HepG2 (cell line): ENCODE data around the gene GJB4. TPM values are rescaled to one million over a fixed set of nuclear protein-coding genes. Genes with fewer than 3 reads are reported as not detected.

Experiments used
- ATAC-seq: fragments of 200-7000 bp; cut with Tn5 transposase; 3 replicates; pipeline ENCODE4 v1.9.1; 2020; ENCODE audit warnings: mild to moderate bottlenecking, moderate library complexity
- BruUV-seq: library from RNA; stranded (reverse); fragments of 400-500 nt; replicated peaks from 2 replicates; lab custom pipeline; 2021; lab: Mats Ljungman, UMichigan
- CTCF ChIA-PET: fragments of 300-600 bp; formaldehyde crosslinking; extraction: SDS; loops from one replicate; lab custom pipeline; 2021; ENCODE audit warnings: low total read pairs, inconsistent platforms, low intra/inter-chr PET ratio; lab: Yijun Ruan, JAX
- POLR2A ChIA-PET: fragments of 350-600 bp; sonication (Branson Sonifier 250); formaldehyde crosslinking; loops from one replicate; lab custom pipeline; 2020; ENCODE audit warnings: antibody characterized with exemption, inconsistent platforms; lab: Yijun Ruan, JAX
- DNase-seq: peaks from one replicate; pipeline ENCODE4 v3.0.0-alpha.2; 2015; ENCODE audit warnings: low spot score
- FAIRE-seq: peaks from 3 replicates; lab custom pipeline; 2011; peaks lifted over from hg19 to GRCh38; lab: Jason Lieb, UNC
- H2AFZ ChIP-seq: one replicate; pipeline ENCODE4 v1.6.1; 2011; ENCODE audit warnings: low read length, inconsistent platforms
- H3K27ac ChIP-seq: fragments of 300-600 bp; 3 replicates; pipeline ENCODE4 v1.8.0; 2011; ENCODE audit warnings: mixed run types, mild to moderate bottlenecking, mixed read lengths, low read length, inconsistent platforms; ENCODE audit not compliant: insufficient read depth; ENCODE audit errors: extremely low read length
- H3K27me3 ChIP-seq, 2 experiments: fragments of 200-600 bp in 1 of 2; 2 replicates in 1 of 2; 3 replicates in 1 of 2; pipeline versions ENCODE4 v1.6.0 to v1.8.0; 2011; ENCODE audit warnings: low read length in 2 of 2, mild to moderate bottlenecking in 2 of 2, moderate library complexity in 2 of 2, inconsistent platforms in 1 of 2; ENCODE audit not compliant: insufficient read depth in 2 of 2, control insufficient read depth in 1 of 2
- H3K36me3 ChIP-seq, 2 experiments: fragments of 200-600 bp in 1 of 2; replicated peaks in 1 of 2; 2 replicates in 1 of 2; 3 replicates in 1 of 2; pipeline versions ENCODE4 v1.5.1 to v1.8.0; 2011; ENCODE audit warnings: low read length in 2 of 2, inconsistent platforms in 1 of 2; ENCODE audit not compliant: insufficient read depth in 2 of 2, control insufficient read depth in 1 of 2
- H3K4me1 ChIP-seq: 2 replicates; pipeline ENCODE4 v1.5.1; 2012; ENCODE audit warnings: low read length, inconsistent platforms; ENCODE audit not compliant: insufficient read depth
- H3K4me2 ChIP-seq: 2 replicates; pipeline ENCODE4 v1.6.0; 2011; ENCODE audit warnings: low read depth, low read length, inconsistent platforms
- H3K4me3 ChIP-seq, 3 experiments: fragments of 200-600 bp in 1 of 3; sonication (generic), shearing (Covaris generic) in 1 of 3; replicated peaks in 1 of 3; 2 replicates each; pipeline ENCODE4 v1.5.1; 2011 to 2016; ENCODE audit warnings: low read length in 3 of 3, inconsistent platforms in 2 of 3, low read depth in 2 of 3, mild to moderate bottlenecking in 2 of 3, control low read depth in 1 of 3, mixed read lengths in 1 of 3; ENCODE audit not compliant: insufficient read depth in 1 of 3
- H3K79me2 ChIP-seq: one replicate; pipeline ENCODE4 v1.6.1; 2011; ENCODE audit warnings: low read length, inconsistent platforms; ENCODE audit not compliant: insufficient read depth
- H3K9ac ChIP-seq: 2 replicates; pipeline ENCODE4 v1.6.0; 2011; ENCODE audit warnings: mild to moderate bottlenecking, low read depth, low read length, inconsistent platforms; ENCODE audit not compliant: insufficient read depth
- H3K9me3 ChIP-seq: 2 replicates; pipeline ENCODE4 v1.5.1; 2012; ENCODE audit warnings: mild to moderate bottlenecking, low read length
- H4K20me1 ChIP-seq: 2 replicates; pipeline ENCODE4 v1.6.0; 2011; ENCODE audit warnings: inconsistent platforms, mild to moderate bottlenecking, low read length, moderate library complexity; ENCODE audit not compliant: insufficient read depth
- ARNT2 ChIP-seq: sonication (generic); formaldehyde crosslinking; IDR thresholded peaks from 2 replicates; pipeline ENCODE4 v1.8.0; 2022; ENCODE audit warnings: mild to moderate bottlenecking, low read depth, missing genetic modification reagents, moderate library complexity
- DR1 ChIP-seq: sonication (generic); formaldehyde crosslinking; IDR thresholded peaks from 2 replicates; pipeline ENCODE4 v1.8.0; 2021; ENCODE audit warnings: mild to moderate bottlenecking, missing genetic modification reagents, inconsistent platforms
- ETS1 ChIP-seq: sonication (generic); formaldehyde crosslinking; IDR thresholded peaks from 2 replicates; pipeline ENCODE4 v1.4.0; 2020; ENCODE audit warnings: missing genetic modification reagents
- FOXM1 ChIP-seq: sonication (generic); formaldehyde crosslinking; IDR thresholded peaks from 2 replicates; pipeline ENCODE4 v1.5.0; 2020; ENCODE audit warnings: missing genetic modification reagents
- GLI4 ChIP-seq: sonication (generic); formaldehyde crosslinking; IDR thresholded peaks from 2 replicates; pipeline ENCODE4 v1.5.1; 2020; ENCODE audit warnings: missing genetic modification reagents, mild to moderate bottlenecking, moderate library complexity, borderline replicate concordance
- KDM1A ChIP-seq: IDR thresholded peaks from 2 replicates; pipeline ENCODE4 v1.6.1; 2016; ENCODE audit warnings: missing compliant biosample characterization
- SNAPC4 ChIP-seq: sonication (generic); formaldehyde crosslinking; IDR thresholded peaks from 2 replicates; pipeline ENCODE4 v1.4.0; 2020; ENCODE audit warnings: mild to moderate bottlenecking, missing genetic modification reagents
- TMF1 ChIP-seq: sonication (generic); formaldehyde crosslinking; IDR thresholded peaks from 2 replicates; pipeline ENCODE4 v1.8.1; 2022; ENCODE audit warnings: low read depth, missing genetic modification reagents
- ZBTB25 ChIP-seq: IDR thresholded peaks from 2 replicates; pipeline ENCODE4 v1.6.1; 2018; ENCODE audit warnings: missing genetic modification reagents
- WGBS: methylation state at CpG from one replicate; pipeline ENCODE4 v1.1.6; 2017; ENCODE audit warnings: low lambda C conversion rate; 5-methylcytosine and 5-hydroxymethylcytosine counted together
- in situ Hi-C: cut with HindIII; loops from 2 replicates; pipeline ENCODE4 v1.10.0; 2017; ENCODE audit warnings: low pct_unique_long_range_greater_than_20kb; ENCODE audit not compliant: extremely low pct_ligation_motif_present
- intact Hi-C: fragments of 100-400 bp; cut with micrococcal nuclease; formaldehyde crosslinking; loops from one replicate; pipeline ENCODE4 v1.10.0; 2022; ENCODE audit not compliant: unreplicated experiment
- polyA plus RNA-seq, 8 experiments: library from polyadenylated mRNA; depleted of rRNA in 3 of 8; stranded (reverse) in 7 of 8; unstranded in 1 of 8; fragments of >200 nt; fragmentation: Illumina TruSeq in 4 of 8; extraction: Trizol in 4 of 8; gene quantifications; 2 replicates each; pipeline versions ENCODE4 v1.2.1 to v1.2.3, GENCODE V29; 2011 to 2016; ENCODE audit warnings: low read depth in 4 of 8, missing spikeins in 1 of 8, mixed read lengths in 1 of 8; ENCODE audit not compliant: insufficient read depth in 1 of 8
- total RNA-seq, 5 experiments: library from RNA; depleted of rRNA; stranded (reverse); fragments of >200 nt; fragmentation: Illumina TruSeq; extraction: Trizol; gene quantifications; 2 replicates each; pipeline ENCODE4 v1.2.3, GENCODE V29; 2016; ENCODE audit warnings: low read depth in 1 of 5
- TF ChIP-seq, protein P1 (sequence below): sonication (generic); formaldehyde crosslinking; IDR thresholded peaks from 2 replicates; pipeline ENCODE4 v1.5.1; 2020; ENCODE audit warnings: missing genetic modification reagents, mild to moderate bottlenecking, borderline replicate concordance
- TF ChIP-seq, protein P2 (sequence below): sonication (generic); formaldehyde crosslinking; IDR thresholded peaks from 2 replicates; pipeline ENCODE4 v1.4.0; 2020; ENCODE audit warnings: missing genetic modification reagents

The GJB4 gene
- total and polyA plus RNA-seq, 2 of the 13 experiments (the other 11 are each of a cell fraction or from before 2014, with no cell fraction given) = not detected

GRCh38 chr1:34779962-34780361, 20.4 kb downstream of the GJB4 start:
- Histone ChIP-seq H3K4me3 (no peak overlapping the region), H3K27ac (no peak overlapping the region)
- 54% methylated on average over 3 of the region's 5 CpGs for WGBS
- TF ChIP-seq, protein P1, sequence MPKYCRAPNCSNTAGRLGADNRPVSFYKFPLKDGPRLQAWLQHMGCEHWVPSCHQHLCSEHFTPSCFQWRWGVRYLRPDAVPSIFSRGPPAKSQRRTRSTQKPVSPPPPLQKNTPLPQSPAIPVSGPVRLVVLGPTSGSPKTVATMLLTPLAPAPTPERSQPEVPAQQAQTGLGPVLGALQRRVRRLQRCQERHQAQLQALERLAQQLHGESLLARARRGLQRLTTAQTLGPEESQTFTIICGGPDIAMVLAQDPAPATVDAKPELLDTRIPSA = no peak
- TF ChIP-seq TMF1 = no peak
- TF ChIP-seq, protein P2, sequence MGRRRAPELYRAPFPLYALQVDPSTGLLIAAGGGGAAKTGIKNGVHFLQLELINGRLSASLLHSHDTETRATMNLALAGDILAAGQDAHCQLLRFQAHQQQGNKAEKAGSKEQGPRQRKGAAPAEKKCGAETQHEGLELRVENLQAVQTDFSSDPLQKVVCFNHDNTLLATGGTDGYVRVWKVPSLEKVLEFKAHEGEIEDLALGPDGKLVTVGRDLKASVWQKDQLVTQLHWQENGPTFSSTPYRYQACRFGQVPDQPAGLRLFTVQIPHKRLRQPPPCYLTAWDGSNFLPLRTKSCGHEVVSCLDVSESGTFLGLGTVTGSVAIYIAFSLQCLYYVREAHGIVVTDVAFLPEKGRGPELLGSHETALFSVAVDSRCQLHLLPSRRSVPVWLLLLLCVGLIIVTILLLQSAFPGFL (CRISPR knock-in tag) = no peak
- no peak for TF ChIP-seq GLI4 (CRISPR knock-in tag)
- TF ChIP-seq KDM1A (CRISPR knock-in tag) = no peak
- no peak for TF ChIP-seq SNAPC4 (CRISPR knock-in tag)
- no peak for TF ChIP-seq DR1 (CRISPR knock-in tag)
- TF ChIP-seq ETS1 (CRISPR knock-in tag) = no peak
- TF ChIP-seq ZBTB25 = no peak
- no peak for TF ChIP-seq FOXM1 (CRISPR knock-in tag)
- TF ChIP-seq ARNT2 (CRISPR knock-in tag) = no peak
- TF ChIP-seq, all 625 proteins: peak for 0
- FAIRE-seq = no peak
- H3K9me3 ChIP-seq = no peaks in the 10 kb centered on the region
- no peaks in the 10 kb centered on the region for H3K4me1 ChIP-seq
- DNase-seq = no peak
- CTCF ChIA-PET = no interaction called here
- no TSS peak for BruUV-seq
- peaks cover 10 to 34% of the 10 kb centered on the region in 2 experiments; a peak in 4 of 5 replicates for H3K27me3 ChIP-seq
- H3K36me3 ChIP-seq = no peaks in the 10 kb centered on the region
- H3K4me2 ChIP-seq = no peak overlapping the region
- H3K79me2 ChIP-seq = no peaks in the 10 kb centered on the region
- POLR2A ChIA-PET = no interaction called here
- intact Hi-C loops = no loop called here
- no peak overlapping the region for H3K9ac ChIP-seq
- no peak for ATAC-seq
- in situ Hi-C loops = no loop called here
- H2AFZ ChIP-seq = no peak overlapping the region
- no peaks in the 10 kb centered on the region for H4K20me1 ChIP-seq
